ENCODE data around the gene DEFB132. TPM values are rescaled to one million over a fixed set of nuclear protein-coding genes. Genes with fewer than 3 reads are reported as not detected.
A peak's percentile ranks its signal among the peaks of the same experiment; 100 is the strongest.

Gene DEFB132
- total and polyA plus RNA-seq, 9 of the 15 experiments (the other 6 are each of a cell fraction or from before 2014, with no cell fraction given): not detected

GRCh38 chr20:297925-298775 lies 40.6 kb downstream of the DEFB132 start (continued):
- no peak for TF ChIP-seq ELF1 (tag; IDR thresholded peaks at IDR 0.05)
- TF ChIP-seq ZC3H11A (IDR thresholded peaks at IDR 0.05; ENCODE audit: low read depth, low read length): no peak

GRCh38 chr20:298776-299391 lies 41.4 kb downstream of the DEFB132 start:
- DNase-seq (ENCODE audit: extremely low read depth in 1 of 4, low spot score in 3 of 4): no peak
- no TSS peak for BruUV-seq (replicated peaks)
- Histone ChIP-seq H3K4me2 (ENCODE audit: insufficient read depth, low read length) (peak overlapping the region; percentile 95), H3K27ac (ENCODE audit: extremely low read depth, low read depth, low read length) (peak overlapping the region; percentile 93), H3K36me3 (ENCODE audit: control insufficient read depth, insufficient read depth, low read length) (peaks cover 25% of the 10 kb centered on the region; the same call in 2 of the 3 replicates), H3K9ac (ENCODE audit: insufficient read depth in 1 of 2, low read depth in 2 of 2, low read length in 2 of 2) (peak overlapping the region; percentile 91 to 92), H3K4me3 (peak overlapping the region; percentile 90), H3K79me2 (ENCODE audit: control insufficient read depth, insufficient read depth, low read length) (peaks cover 47% of the 10 kb centered on the region), H4K20me1 (replicated peaks; ENCODE audit: control insufficient read depth, insufficient read depth, low read length) (peaks cover 13% of the 10 kb centered on the region), H3K9me1 (ENCODE audit: control insufficient read depth, insufficient read depth, low read length) (no peaks in the 10 kb centered on the region), H3K4me1 (replicated peaks in 1 of 2; ENCODE audit: control insufficient read depth in 2 of 2, insufficient read depth in 2 of 2, low read length in 2 of 2) (peaks cover 21 to 22% of the 10 kb centered on the region in 2 experiments; a peak in 4 of 5 replicates), H3K27me3 (ENCODE audit: control insufficient read depth in 2 of 2, insufficient read depth in 2 of 2, low read length in 2 of 2) (no peaks in the 10 kb centered on the region), H2AFZ (ENCODE audit: low read depth, low read length) (no peak overlapping the region), H3K9me3 (replicated peaks; ENCODE audit: control insufficient read depth, insufficient read depth, low read depth, low read length) (no peaks in the 10 kb centered on the region)
- in situ Hi-C loops (cut with MboI) (no loop called here), intact Hi-C loops (cut with micrococcal nuclease) (no loop called here)
- ChIA-PET CTCF (ENCODE audit: low intra/inter-chr PET ratio) (no interaction called here), POLR2A (interaction anchor here (0.6 to 2.5 kb wide), 11 partner anchors 9 to 93 kb away, joined by 3 to 9 read pairs (median 4); partner anchors contain the start of genes DEFB129 and SOX12)
- 0% methylated on average over 9 of the region's 15 CpGs for WGBS (ENCODE audit: insufficient coverage, low coverage, missing lambda C conversion rate)
- FAIRE-seq: no peak
- TF ChIP-seq NCOA4 (IDR thresholded peaks at IDR 0.05; ENCODE audit: partially characterized antibody) (no peak), ZNF512 (tag; IDR thresholded peaks at IDR 0.05) (0 out of 2 replicates have a peak, but pooled peaks have one; percentile 33)
- ATAC-seq: no peak
